Mammary epithelial cell (primary cell): ENCODE results near the gene FGF12.

Experiments
- CTCF ChIP-seq, 2 donors: IDR thresholded peaks in 1 of 2; conservative IDR thresholded peaks in 1 of 2; 2 replicates each; pipeline ENCODE4 v1.5.1; 2011 to 2012; ENCODE audit warnings: inconsistent platforms in 2 of 2, low read length in 2 of 2, mild to moderate bottlenecking in 2 of 2, control low read depth in 1 of 2, low read depth in 1 of 2; ENCODE audit not compliant: insufficient read depth in 1 of 2; ENCODE audit errors: extremely low read depth in 1 of 2
- EZH2 ChIP-seq: IDR thresholded peaks from 2 replicates; pipeline ENCODE4 v1.6.1; 2012; ENCODE audit warnings: low read length, inconsistent platforms, borderline replicate concordance

GRCh38 chr3:192636517-192637444 lies 90.6 kb downstream of the FGF12 start:
- no peak for TF ChIP-seq EZH2
- TF ChIP-seq CTCF (conservative IDR thresholded peaks at IDR 0.05 in 1 of 2, IDR thresholded peaks at IDR 0.05 in 1 of 2; ENCODE audit: extremely low read depth in 1 of 2, insufficient read depth in 1 of 2, low read depth in 1 of 2, low read length in 2 of 2) = no peak
